Measurements from ENCODE around the gene POFUT1.
A peak's percentile ranks its signal among the peaks of the same experiment; 100 is the strongest.

Gene POFUT1

DNA sequence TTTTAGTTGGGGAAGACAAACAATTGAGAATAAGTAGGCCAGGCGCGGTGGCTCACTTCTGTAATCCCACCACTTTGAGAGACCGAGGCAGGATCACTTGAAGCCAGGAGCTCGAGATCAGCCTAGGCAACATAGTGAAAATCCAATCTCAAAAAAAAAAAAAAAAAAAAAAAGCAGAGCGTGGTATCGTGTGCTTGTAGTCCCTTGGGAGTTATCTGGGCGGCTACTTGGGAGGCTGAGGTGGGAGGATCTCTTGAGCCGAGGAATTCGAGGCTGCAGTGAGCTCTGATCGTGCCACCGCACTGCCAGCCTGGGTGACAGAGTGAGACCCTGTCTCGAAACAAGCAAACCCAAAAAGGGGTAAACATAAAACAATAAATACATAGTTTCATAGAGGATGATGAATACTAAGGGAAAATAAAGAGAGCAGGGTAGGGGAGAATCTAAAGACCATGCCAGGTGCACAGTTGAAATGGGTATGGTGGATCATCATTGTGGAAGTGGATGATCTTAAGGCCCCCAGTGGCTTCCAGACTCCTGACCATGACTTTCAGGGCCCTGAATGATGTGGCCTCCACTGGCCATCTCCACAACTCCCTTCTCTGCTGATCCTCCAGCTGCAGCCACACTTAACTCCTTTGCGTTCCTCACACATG is 947 bp downstream of the POFUT1 start:
- Mint-ChIP-seq H3K4me3 (peak overlapping the region; percentile 88), H3K27me3 (ENCODE audit: low read depth) (no peaks in the 10 kb centered on the region), H3K27ac (peak overlapping the region; percentile 73), H3K36me3 (ENCODE audit: low read depth) (peaks cover 34% of the 10 kb centered on the region), H3K4me1 (ENCODE audit: low read depth) (peaks cover 59% of the 10 kb centered on the region), H3K9me3 (no peaks in the 10 kb centered on the region)
- no peak for DNase-seq (ENCODE audit: low spot score)

- H3K4me1 Mint-ChIP-seq (ENCODE audit: low read depth) = peaks cover 47% of the 10 kb centered on the region
- no peak for DNase-seq (ENCODE audit: low spot score)
- peaks cover 40% of the 10 kb centered on the region for H3K36me3 Mint-ChIP-seq (ENCODE audit: low read depth)
- no peaks in the 10 kb centered on the region for H3K27me3 Mint-ChIP-seq (ENCODE audit: low read depth)
- H3K4me3 Mint-ChIP-seq = peak overlapping the region; percentile 39
- H3K27ac Mint-ChIP-seq = peak overlapping the region; percentile 4
- no peaks in the 10 kb centered on the region for H3K9me3 Mint-ChIP-seq
These were observed 2.3 kb downstream of the POFUT1 start for GRCh38 chr20:32209850-32210605.

GRCh38 chr20:32213870-32214269 is 6.2 kb downstream of the POFUT1 start:
- Mint-ChIP-seq H3K27ac (no peak overlapping the region), H3K36me3 (ENCODE audit: low read depth) (peaks cover 55% of the 10 kb centered on the region), H3K4me1 (ENCODE audit: low read depth) (peaks cover 27% of the 10 kb centered on the region), H3K27me3 (ENCODE audit: low read depth) (no peaks in the 10 kb centered on the region), H3K9me3 (no peaks in the 10 kb centered on the region), H3K4me3 (no peak overlapping the region)
- no peak for DNase-seq (ENCODE audit: low spot score)

DNA sequence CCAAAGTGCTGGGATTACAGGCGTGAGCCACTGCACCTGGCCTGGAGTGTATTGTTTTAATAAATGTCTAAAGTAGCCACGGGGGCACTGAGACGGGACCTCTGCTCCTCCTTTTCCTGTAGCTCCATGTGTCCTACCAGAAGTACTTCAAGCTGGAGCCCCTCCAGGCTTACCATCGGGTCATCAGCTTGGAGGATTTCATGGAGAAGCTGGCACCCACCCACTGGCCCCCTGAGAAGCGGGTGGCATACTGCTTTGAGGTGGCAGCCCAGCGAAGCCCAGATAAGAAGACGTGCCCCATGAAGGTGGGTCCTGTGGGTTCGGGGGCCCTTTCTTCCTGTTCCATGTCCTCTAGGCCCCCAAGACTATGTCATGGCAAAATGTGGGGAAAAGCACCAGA is 7.5 kb downstream of the POFUT1 start:
- H3K36me3 Mint-ChIP-seq (ENCODE audit: low read depth) = peaks cover 57% of the 10 kb centered on the region

DNA sequence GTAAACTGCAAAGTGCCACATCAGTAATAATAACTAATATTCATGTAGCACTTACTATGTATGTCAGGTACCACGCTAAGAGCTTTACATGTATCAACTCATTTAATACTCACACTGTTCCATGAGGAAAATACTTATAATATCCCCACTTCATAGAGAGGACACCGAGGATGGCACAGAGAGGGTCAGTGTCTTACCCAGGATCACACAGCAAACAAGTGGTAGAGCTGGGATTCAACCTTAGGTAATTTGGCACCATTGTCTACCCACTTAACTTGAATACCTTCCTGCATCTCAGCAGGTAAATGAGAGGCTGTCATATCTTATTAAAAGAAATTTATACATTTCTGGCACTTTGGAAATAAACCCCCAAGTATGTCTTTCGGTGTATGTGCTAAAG is 8.0 kb downstream of the POFUT1 start:
- DNase-seq (ENCODE audit: low spot score) = no peak
- no peak overlapping the region for H3K4me3 Mint-ChIP-seq
- no peak overlapping the region for H3K27ac Mint-ChIP-seq
- H3K4me1 Mint-ChIP-seq (ENCODE audit: low read depth) = peaks cover 11% of the 10 kb centered on the region
- H3K27me3 Mint-ChIP-seq (ENCODE audit: low read depth) = no peaks in the 10 kb centered on the region
- H3K9me3 Mint-ChIP-seq = no peaks in the 10 kb centered on the region
- H3K36me3 Mint-ChIP-seq (ENCODE audit: low read depth) = peaks cover 54% of the 10 kb centered on the region

More for the DNA sequence above, 7.5 kb downstream of the POFUT1 start:
- no peaks in the 10 kb centered on the region for H3K9me3 Mint-ChIP-seq
- peaks cover 16% of the 10 kb centered on the region for H3K4me1 Mint-ChIP-seq (ENCODE audit: low read depth)
- no peak overlapping the region for H3K27ac Mint-ChIP-seq
- H3K4me3 Mint-ChIP-seq = no peak overlapping the region
- DNase-seq (ENCODE audit: low spot score) = no peak
- H3K27me3 Mint-ChIP-seq (ENCODE audit: low read depth) = no peaks in the 10 kb centered on the region

DNA sequence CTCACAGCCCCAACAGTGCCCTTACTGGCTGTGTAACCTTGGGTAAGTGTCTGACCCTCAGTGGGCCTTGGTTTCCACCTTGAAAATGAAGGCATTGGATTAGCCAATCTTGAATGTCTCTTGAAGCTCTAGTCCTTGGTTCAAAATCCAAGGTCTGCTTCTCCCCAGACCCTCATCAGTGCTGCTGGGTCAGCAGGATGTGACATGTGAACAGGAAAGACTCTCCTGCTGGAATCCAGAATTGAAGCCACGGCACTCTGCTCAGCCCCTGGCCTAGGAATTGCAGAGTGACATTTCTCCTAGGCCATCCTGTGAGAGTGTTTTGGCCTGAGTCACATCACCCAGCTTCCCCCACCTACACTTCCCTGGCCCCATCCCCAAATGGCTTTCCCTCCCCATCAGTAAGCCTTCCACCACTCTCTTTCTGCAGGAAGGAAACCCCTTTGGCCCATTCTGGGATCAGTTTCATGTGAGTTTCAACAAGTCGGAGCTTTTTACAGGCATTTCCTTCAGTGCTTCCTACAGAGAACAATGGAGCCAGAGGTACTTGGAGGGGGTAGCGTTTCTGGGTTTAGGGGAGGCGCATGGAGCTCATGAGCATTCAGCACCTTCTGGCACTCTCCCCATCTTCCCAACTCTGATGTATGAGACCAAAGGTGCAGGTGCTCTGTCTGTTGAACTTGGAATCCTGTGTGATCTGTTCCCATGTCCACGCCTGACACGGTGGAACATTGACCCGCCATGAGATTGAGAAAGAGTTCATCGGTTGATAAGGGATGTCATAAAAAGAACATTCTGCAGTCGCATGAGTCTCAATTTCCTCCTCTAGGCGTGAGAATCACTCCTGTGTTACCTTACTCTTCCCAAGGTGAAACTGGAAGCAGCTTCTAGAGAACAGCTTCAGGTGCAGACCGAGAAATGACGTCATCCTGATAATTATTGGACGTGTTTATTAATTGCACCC is 8.8 kb downstream of the POFUT1 start:
- Mint-ChIP-seq H3K36me3 (ENCODE audit: low read depth) (peaks cover 54% of the 10 kb centered on the region), H3K4me1 (ENCODE audit: low read depth) (peaks cover 7% of the 10 kb centered on the region), H3K4me3 (no peak overlapping the region), H3K27ac (no peak overlapping the region), H3K9me3 (no peaks in the 10 kb centered on the region), H3K27me3 (ENCODE audit: low read depth) (no peaks in the 10 kb centered on the region)
- DNase-seq (ENCODE audit: low spot score) = no peak

GRCh38 chr20:32218156-32218900 is 10.6 kb downstream of the POFUT1 start:
- H3K36me3 Mint-ChIP-seq (ENCODE audit: low read depth) = peaks cover 47% of the 10 kb centered on the region
- no peaks in the 10 kb centered on the region for H3K9me3 Mint-ChIP-seq
- DNase-seq (ENCODE audit: low spot score) = no peak
- no peak overlapping the region for H3K27ac Mint-ChIP-seq
- H3K27me3 Mint-ChIP-seq (ENCODE audit: low read depth) = no peaks in the 10 kb centered on the region
- no peaks in the 10 kb centered on the region for H3K4me1 Mint-ChIP-seq (ENCODE audit: low read depth)
- no peak overlapping the region for H3K4me3 Mint-ChIP-seq

DNA sequence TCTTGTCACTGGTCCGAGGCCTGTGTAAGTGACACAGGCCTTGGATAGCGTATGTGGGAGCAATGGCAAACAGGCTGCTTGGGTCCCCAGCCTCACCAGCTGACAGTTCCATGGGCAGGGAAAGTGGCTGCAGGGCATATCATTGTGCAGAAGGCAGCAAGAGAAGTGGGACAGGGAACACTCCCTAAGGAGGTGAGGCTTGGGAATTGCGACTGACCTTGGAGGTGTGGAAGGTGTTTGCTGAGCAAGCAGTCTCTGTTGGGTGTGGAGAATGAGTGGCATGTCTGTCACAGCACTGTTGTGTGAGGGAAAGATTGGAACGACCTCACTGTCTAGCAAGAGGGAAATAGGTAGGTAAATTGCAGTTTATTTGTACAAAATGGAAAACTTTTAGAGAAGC is 16.8 kb downstream of the POFUT1 start:
- no peaks in the 10 kb centered on the region for H3K9me3 Mint-ChIP-seq
- peaks cover 41% of the 10 kb centered on the region for H3K36me3 Mint-ChIP-seq (ENCODE audit: low read depth)
- DNase-seq (ENCODE audit: low spot score) = no peak
- H3K4me3 Mint-ChIP-seq = no peak overlapping the region
- H3K27me3 Mint-ChIP-seq (ENCODE audit: low read depth) = no peaks in the 10 kb centered on the region
- peaks cover 3% of the 10 kb centered on the region for H3K4me1 Mint-ChIP-seq (ENCODE audit: low read depth)
- H3K27ac Mint-ChIP-seq = peak overlapping the region; percentile 4

GRCh38 chr20:32226391-32226790 is 18.7 kb downstream of the POFUT1 start:
- Mint-ChIP-seq H3K4me3 (no peak overlapping the region), H3K36me3 (ENCODE audit: low read depth) (peaks cover 39% of the 10 kb centered on the region), H3K4me1 (ENCODE audit: low read depth) (peaks cover 5% of the 10 kb centered on the region), H3K27me3 (ENCODE audit: low read depth) (no peaks in the 10 kb centered on the region), H3K9me3 (no peaks in the 10 kb centered on the region), H3K27ac (peak overlapping the region; percentile 42)
- DNase-seq (ENCODE audit: low spot score) = no peak

GRCh38 chr20:32227306-32227705 is 19.6 kb downstream of the POFUT1 start:
- peaks cover 44% of the 10 kb centered on the region for H3K36me3 Mint-ChIP-seq (ENCODE audit: low read depth)
- no peak for DNase-seq (ENCODE audit: low spot score)
- no peaks in the 10 kb centered on the region for H3K27me3 Mint-ChIP-seq (ENCODE audit: low read depth)
- H3K4me1 Mint-ChIP-seq (ENCODE audit: low read depth) = peaks cover 12% of the 10 kb centered on the region
- no peak overlapping the region for H3K27ac Mint-ChIP-seq
- no peaks in the 10 kb centered on the region for H3K9me3 Mint-ChIP-seq
- no peak overlapping the region for H3K4me3 Mint-ChIP-seq

- Mint-ChIP-seq H3K36me3 (ENCODE audit: low read depth) (peaks cover 45% of the 10 kb centered on the region), H3K9me3 (no peaks in the 10 kb centered on the region), H3K4me3 (no peak overlapping the region), H3K27ac (no peak overlapping the region), H3K4me1 (ENCODE audit: low read depth) (peaks cover 17% of the 10 kb centered on the region), H3K27me3 (ENCODE audit: low read depth) (no peaks in the 10 kb centered on the region)
- no peak for DNase-seq (ENCODE audit: low spot score)
These were observed 20.3 kb downstream of the POFUT1 start for GRCh38 chr20:32227744-32228688.

GRCh38 chr20:32229251-32229747 is 21.6 kb downstream of the POFUT1 start:
- H3K4me3 Mint-ChIP-seq = no peak overlapping the region
- DNase-seq (ENCODE audit: low spot score) = no peak
- no peak overlapping the region for H3K27ac Mint-ChIP-seq
- H3K4me1 Mint-ChIP-seq (ENCODE audit: low read depth) = peaks cover 19% of the 10 kb centered on the region
- H3K36me3 Mint-ChIP-seq (ENCODE audit: low read depth) = peaks cover 49% of the 10 kb centered on the region
- H3K9me3 Mint-ChIP-seq = no peaks in the 10 kb centered on the region
- no peaks in the 10 kb centered on the region for H3K27me3 Mint-ChIP-seq (ENCODE audit: low read depth)

All from T-helper 2 cell treated with Interferon-gamma antibody and Interleukin-4, amounts not matched to agents 5 μg/mL and 100 μg/mL, for 36 hours (primary cell).